ENCODE data around the gene TEX11. TPM values are rescaled to one million over a fixed set of nuclear protein-coding genes. Genes with fewer than 3 reads are reported as not detected.
A peak's percentile ranks its signal among the peaks of the same experiment; 100 is the strongest.
"Not testable (repeated sequence)": the region's sequence is repeated elsewhere in the genome, so short reads cannot be mapped to it uniquely, and the experiment has no call there.

The TEX11 gene
- total and polyA plus RNA-seq, 2 of the 13 experiments (the other 11 are each of a cell fraction or from before 2014, with no cell fraction given) = not detected

- H2AFZ ChIP-seq (ENCODE audit: low read length) = no peak overlapping the region
Measured at GRCh38 chrX:70907900-70908299, 611 bp downstream of the TEX11 start.

GRCh38 chrX:70901465-70901864, 7.0 kb downstream of the TEX11 start:
- H3K36me3 ChIP-seq (replicated peaks in 1 of 2; ENCODE audit: control insufficient read depth in 1 of 2, insufficient read depth in 2 of 2, low read length in 2 of 2) = no peaks in the 10 kb centered on the region
- H3K9me3 ChIP-seq (ENCODE audit: low read length) = no peaks in the 10 kb centered on the region
- no peak overlapping the region for H3K9ac ChIP-seq (ENCODE audit: insufficient read depth, low read depth, low read length)
- no TSS peak for BruUV-seq (replicated peaks)
- DNase-seq (ENCODE audit: low spot score) = no peak
- FAIRE-seq = peak; percentile 57
- H3K79me2 ChIP-seq (ENCODE audit: insufficient read depth, low read length) = no peaks in the 10 kb centered on the region
- no peaks in the 10 kb centered on the region for H3K4me1 ChIP-seq (ENCODE audit: insufficient read depth, low read length)
- no peak for ATAC-seq
- H3K27ac ChIP-seq (ENCODE audit: extremely low read length, insufficient read depth, low read length) = no peak overlapping the region
- ChIA-PET CTCF (ENCODE audit: low intra/inter-chr PET ratio, low total read pairs) (no interaction called here), POLR2A (no interaction called here)
- intact Hi-C loops (cut with micrococcal nuclease; ENCODE audit: unreplicated experiment) (no loop called here), in situ Hi-C loops (cut with HindIII; ENCODE audit: extremely low pct_ligation_motif_present, low pct_unique_long_range_greater_than_20kb) (no loop called here)
- H2AFZ ChIP-seq (ENCODE audit: low read length) = no peak overlapping the region
- H3K4me2 ChIP-seq (ENCODE audit: low read depth, low read length) = no peak overlapping the region
- 0% methylated on average over 1 of the region's 7 CpGs for WGBS (ENCODE audit: low lambda C conversion rate)
- no peaks in the 10 kb centered on the region for H3K27me3 ChIP-seq (ENCODE audit: control insufficient read depth in 1 of 2, insufficient read depth in 2 of 2, low read length in 2 of 2)
- TF ChIP-seq SAFB2 (CRISPR knock-in tag; IDR thresholded peaks at IDR 0.05; ENCODE audit: borderline replicate concordance, low read depth) = no peak
- no peak for TF ChIP-seq ZNF33B (CRISPR knock-in tag; IDR thresholded peaks at IDR 0.05)
- no peak for TF ChIP-seq MEIS2 (CRISPR knock-in tag; IDR thresholded peaks at IDR 0.05)
- no peak for TF ChIP-seq CBX1 (IDR thresholded peaks at IDR 0.05; ENCODE audit: low read depth)
- no peak for TF ChIP-seq MTA3 (CRISPR knock-in tag; IDR thresholded peaks at IDR 0.05)
- TF ChIP-seq HCFC1 (IDR thresholded peaks at IDR 0.05; ENCODE audit: low read depth, low read length) = no peak
- TF ChIP-seq ZIK1 (CRISPR knock-in tag; IDR thresholded peaks at IDR 0.05; ENCODE audit: borderline replicate concordance, low read depth) = no peak
- TF ChIP-seq ZNF263 (CRISPR knock-in tag; IDR thresholded peaks at IDR 0.05) = no peak
- H4K20me1 ChIP-seq (ENCODE audit: insufficient read depth, low read length) = no peaks in the 10 kb centered on the region
- no peak overlapping the region for H3K4me3 ChIP-seq (replicated peaks in 1 of 3; ENCODE audit: insufficient read depth in 1 of 3, low read depth in 2 of 3, low read length in 3 of 3)

More at GRCh38 chrX:70907900-70908299, 611 bp downstream of the TEX11 start:
- WGBS (ENCODE audit: low lambda C conversion rate) = 50% methylated on average over 11 of the region's 11 CpGs
- Histone ChIP-seq H3K9me3 (ENCODE audit: low read length) (no peaks in the 10 kb centered on the region), H3K4me3 (replicated peaks in 1 of 3; ENCODE audit: insufficient read depth in 1 of 3, low read depth in 2 of 3, low read length in 3 of 3) (no peak overlapping the region), H3K79me2 (ENCODE audit: insufficient read depth, low read length) (no peaks in the 10 kb centered on the region), H3K4me2 (ENCODE audit: low read depth, low read length) (no peak overlapping the region), H3K4me1 (ENCODE audit: insufficient read depth, low read length) (no peaks in the 10 kb centered on the region), H3K27ac (ENCODE audit: extremely low read length, insufficient read depth, low read length) (no peak overlapping the region), H3K9ac (ENCODE audit: insufficient read depth, low read depth, low read length) (no peak overlapping the region), H3K36me3 (replicated peaks in 1 of 2; ENCODE audit: control insufficient read depth in 1 of 2, insufficient read depth in 2 of 2, low read length in 2 of 2) (no peaks in the 10 kb centered on the region), H3K27me3 (ENCODE audit: control insufficient read depth in 1 of 2, insufficient read depth in 2 of 2, low read length in 2 of 2) (no peaks in the 10 kb centered on the region), H4K20me1 (ENCODE audit: insufficient read depth, low read length) (no peaks in the 10 kb centered on the region)
- CTCF ChIA-PET (ENCODE audit: low intra/inter-chr PET ratio, low total read pairs) = no interaction called here
- FAIRE-seq = no peak
- TF ChIP-seq ETV5 (CRISPR knock-in tag; IDR thresholded peaks at IDR 0.05; ENCODE audit: borderline replicate concordance) (no peak), RFX5 (IDR thresholded peaks at IDR 0.05; ENCODE audit: low read depth, low read length) (peak; percentile 88), PRPF4 (IDR thresholded peaks at IDR 0.05; ENCODE audit: low read depth, low read length, poor library complexity, severe bottlenecking) (no peak), MAZ (IDR thresholded peaks at IDR 0.05; ENCODE audit: borderline replicate concordance, low read depth, low read length) (no peak), MAZ (CRISPR knock-in tag; IDR thresholded peaks at IDR 0.05; ENCODE audit: low read depth) (no peak), NR1H2 (CRISPR knock-in tag; IDR thresholded peaks at IDR 0.05; ENCODE audit: borderline replicate concordance, low read depth) (no peak)
- POLR2A ChIA-PET = no interaction called here
- no TSS peak for BruUV-seq (replicated peaks)
- in situ Hi-C loops (cut with HindIII; ENCODE audit: extremely low pct_ligation_motif_present, low pct_unique_long_range_greater_than_20kb) = no loop called here
- no peak for ATAC-seq
- no peak for DNase-seq (ENCODE audit: low spot score)
- intact Hi-C loops (cut with micrococcal nuclease; ENCODE audit: unreplicated experiment) = no loop called here

- intact Hi-C loops (cut with micrococcal nuclease; ENCODE audit: unreplicated experiment); CTCF ChIA-PET (ENCODE audit: low intra/inter-chr PET ratio, low total read pairs); POLR2A ChIA-PET; H3K4me2 ChIP-seq (ENCODE audit: low read depth, low read length); FAIRE-seq; ATAC-seq; H4K20me1 ChIP-seq (ENCODE audit: insufficient read depth, low read length); H3K4me1 ChIP-seq (ENCODE audit: insufficient read depth, low read length); H3K4me3 ChIP-seq (replicated peaks in 1 of 3; ENCODE audit: insufficient read depth in 1 of 3, low read depth in 2 of 3, low read length in 3 of 3); H2AFZ ChIP-seq (ENCODE audit: low read length); H3K27ac ChIP-seq (ENCODE audit: extremely low read length, insufficient read depth, low read length); DNase-seq (ENCODE audit: low spot score); H3K36me3 ChIP-seq (replicated peaks in 1 of 2; ENCODE audit: control insufficient read depth in 1 of 2, insufficient read depth in 2 of 2, low read length in 2 of 2); H3K79me2 ChIP-seq (ENCODE audit: insufficient read depth, low read length); H3K27me3 ChIP-seq (ENCODE audit: control insufficient read depth in 1 of 2, insufficient read depth in 2 of 2, low read length in 2 of 2); H3K9ac ChIP-seq (ENCODE audit: insufficient read depth, low read depth, low read length); H3K9me3 ChIP-seq (ENCODE audit: low read length); in situ Hi-C loops (cut with HindIII; ENCODE audit: extremely low pct_ligation_motif_present, low pct_unique_long_range_greater_than_20kb); BruUV-seq (replicated peaks): not testable (repeated sequence)
- no CpG with 5 or more reads among the region's 6 CpGs for WGBS (ENCODE audit: low lambda C conversion rate)
Measured at GRCh38 chrX:70890441-70890840, 18.1 kb downstream of the TEX11 start.
